ENCODE results near the gene LY9. TPM values are rescaled to one million over a fixed set of nuclear protein-coding genes. Genes with fewer than 3 reads are reported as not detected.
A peak's percentile ranks its signal among the peaks of the same experiment; 100 is the strongest.

The LY9 gene
- total RNA-seq, 4 donors from 2014 or later: 0.23 to 1.6 (median 0.84) TPM

- intact Hi-C loops (cut with DNase I; ENCODE audit: low total_unique reads): no loop called here
- no peak for TF ChIP-seq CTCF (IDR thresholded peaks at IDR 0.05)
- TF ChIP-seq POLR2A (IDR thresholded peaks at IDR 0.05): no peak
- 84 to 89% methylated on average over 8 of the region's 8 CpGs for WGBS, 2 donors
- peak in 1 of 2 donors; percentile 15 for DNase-seq (ENCODE audit: low spot score in 2 of 2)
- H3K4me3 ChIP-seq (ENCODE audit: low read depth, poor library complexity, severe bottlenecking): no peak overlapping the region
Observed at GRCh38 chr1:160850993-160851392, 55.0 kb downstream of the LY9 start.

- 89 to 94% methylated on average over 3 of the region's 3 CpGs for WGBS, 2 donors
- H3K4me3 ChIP-seq (ENCODE audit: low read depth, poor library complexity, severe bottlenecking): no peak overlapping the region
- intact Hi-C loops (cut with DNase I; ENCODE audit: low total_unique reads): no loop called here
- no peak for DNase-seq (ENCODE audit: low spot score in 2 of 2)
- TF ChIP-seq POLR2A (IDR thresholded peaks at IDR 0.05): no peak
- TF ChIP-seq CTCF (IDR thresholded peaks at IDR 0.05): no peak
Observed at GRCh38 chr1:160853014-160853413, 57.0 kb downstream of the LY9 start.

GRCh38 chr1:160853754-160854153 lies 57.8 kb downstream of the LY9 start:
- intact Hi-C loops (cut with DNase I; ENCODE audit: low total_unique reads): no loop called here
- TF ChIP-seq CTCF (IDR thresholded peaks at IDR 0.05): no peak
- TF ChIP-seq POLR2A (IDR thresholded peaks at IDR 0.05): no peak
- WGBS, 2 donors: 50 to 53% methylated on average over 2 of the region's 2 CpGs
- no peak overlapping the region for H3K4me3 ChIP-seq (ENCODE audit: low read depth, poor library complexity, severe bottlenecking)
- DNase-seq (ENCODE audit: low spot score in 2 of 2): peak; percentile 12 to 53

- no peak overlapping the region for H3K4me3 ChIP-seq (ENCODE audit: low read depth, poor library complexity, severe bottlenecking)
- intact Hi-C loops (cut with DNase I; ENCODE audit: low total_unique reads): no loop called here
- DNase-seq (ENCODE audit: low spot score in 2 of 2): peak in 1 of 2 donors; percentile 57
- WGBS, 2 donors: 67 to 69% methylated on average over 9 of the region's 9 CpGs
- no peak for TF ChIP-seq CTCF (IDR thresholded peaks at IDR 0.05)
- no peak for TF ChIP-seq POLR2A (IDR thresholded peaks at IDR 0.05)
Observed at GRCh38 chr1:160855181-160855981, 59.4 kb downstream of the LY9 start.

GRCh38 chr1:160858097-160858496 lies 62.1 kb downstream of the LY9 start:
- 29 to 30% methylated on average over 4 of the region's 4 CpGs for WGBS, 2 donors
- intact Hi-C loops (cut with DNase I; ENCODE audit: low total_unique reads): no loop called here
- TF ChIP-seq POLR2A (IDR thresholded peaks at IDR 0.05): no peak
- TF ChIP-seq CTCF (IDR thresholded peaks at IDR 0.05): no peak
- no peak overlapping the region for H3K4me3 ChIP-seq (ENCODE audit: low read depth, poor library complexity, severe bottlenecking)
- DNase-seq (ENCODE audit: low spot score in 2 of 2): peak; percentile 25 to 45

Measured in lower leg skin (tissue), 4 donors.